Measurements from ENCODE around the gene SASH1.
"Not testable (repeated sequence)": the region's sequence is repeated elsewhere in the genome, so short reads cannot be mapped to it uniquely, and the experiment has no call there.

GRCh38 chr6:148585641-148586040, 243.0 kb downstream of the SASH1 start:
- TF ChIP-seq CTCF (tag by site-specific recombination; IDR thresholded peaks at IDR 0.05); SP2 (tag by site-specific recombination; IDR thresholded peaks at IDR 0.05); ZSCAN23 (tag by site-specific recombination; IDR thresholded peaks at IDR 0.05); ZNF423 (tag by site-specific recombination; IDR thresholded peaks at IDR 0.05); ZNF473 (tag by site-specific recombination; IDR thresholded peaks at IDR 0.05); ZNF664 (tag by site-specific recombination; IDR thresholded peaks at IDR 0.05); GLIS2 (tag by site-specific recombination; IDR thresholded peaks at IDR 0.05); ZNF311 (tag by site-specific recombination; IDR thresholded peaks at IDR 0.05; ENCODE audit: borderline replicate concordance); TCF7L2 (IDR thresholded peaks at IDR 0.05; ENCODE audit: borderline replicate concordance, low read depth, low read length); ZBTB21 (tag by site-specific recombination; IDR thresholded peaks at IDR 0.05); ZNF776 (tag by site-specific recombination; IDR thresholded peaks at IDR 0.05; ENCODE audit: borderline replicate concordance): not testable (repeated sequence)
- TF ChIP-seq, protein P1, sequence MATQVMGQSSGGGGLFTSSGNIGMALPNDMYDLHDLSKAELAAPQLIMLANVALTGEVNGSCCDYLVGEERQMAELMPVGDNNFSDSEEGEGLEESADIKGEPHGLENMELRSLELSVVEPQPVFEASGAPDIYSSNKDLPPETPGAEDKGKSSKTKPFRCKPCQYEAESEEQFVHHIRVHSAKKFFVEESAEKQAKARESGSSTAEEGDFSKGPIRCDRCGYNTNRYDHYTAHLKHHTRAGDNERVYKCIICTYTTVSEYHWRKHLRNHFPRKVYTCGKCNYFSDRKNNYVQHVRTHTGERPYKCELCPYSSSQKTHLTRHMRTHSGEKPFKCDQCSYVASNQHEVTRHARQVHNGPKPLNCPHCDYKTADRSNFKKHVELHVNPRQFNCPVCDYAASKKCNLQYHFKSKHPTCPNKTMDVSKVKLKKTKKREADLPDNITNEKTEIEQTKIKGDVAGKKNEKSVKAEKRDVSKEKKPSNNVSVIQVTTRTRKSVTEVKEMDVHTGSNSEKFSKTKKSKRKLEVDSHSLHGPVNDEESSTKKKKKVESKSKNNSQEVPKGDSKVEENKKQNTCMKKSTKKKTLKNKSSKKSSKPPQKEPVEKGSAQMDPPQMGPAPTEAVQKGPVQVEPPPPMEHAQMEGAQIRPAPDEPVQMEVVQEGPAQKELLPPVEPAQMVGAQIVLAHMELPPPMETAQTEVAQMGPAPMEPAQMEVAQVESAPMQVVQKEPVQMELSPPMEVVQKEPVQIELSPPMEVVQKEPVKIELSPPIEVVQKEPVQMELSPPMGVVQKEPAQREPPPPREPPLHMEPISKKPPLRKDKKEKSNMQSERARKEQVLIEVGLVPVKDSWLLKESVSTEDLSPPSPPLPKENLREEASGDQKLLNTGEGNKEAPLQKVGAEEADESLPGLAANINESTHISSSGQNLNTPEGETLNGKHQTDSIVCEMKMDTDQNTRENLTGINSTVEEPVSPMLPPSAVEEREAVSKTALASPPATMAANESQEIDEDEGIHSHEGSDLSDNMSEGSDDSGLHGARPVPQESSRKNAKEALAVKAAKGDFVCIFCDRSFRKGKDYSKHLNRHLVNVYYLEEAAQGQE (tag by site-specific recombination; IDR thresholded peaks at IDR 0.05) = not testable (repeated sequence)

Measured in HEK293 (cell line).